HCT116 (cell line): Measurements from ENCODE around the gene LENG9. TPM values are rescaled to one million over a fixed set of nuclear protein-coding genes. Genes with fewer than 3 reads are reported as not detected.

ENCODE experiments used
- ATAC-seq: fragments of 200-7000 bp; cut with Tn5 transposase; 2 replicates; pipeline ENCODE4 v1.9.1; 2020; ENCODE audit warnings: mild to moderate bottlenecking, moderate library complexity
- BruUV-seq: library from RNA; stranded (reverse); fragments of 400-500 nt; replicated peaks from 2 replicates; lab custom pipeline; 2021; lab: Mats Ljungman, UMichigan
- CTCF ChIA-PET: fragments of 300-600 bp; sonication (Branson Sonifier 250); formaldehyde crosslinking; loops from one replicate; lab custom pipeline; 2021; ENCODE audit warnings: antibody characterized with exemption; lab: Charles Lee
- POLR2A ChIA-PET: fragments of 300-600, 350-600 bp; sonication (Branson Sonifier 250); formaldehyde crosslinking; loops from one replicate; lab custom pipeline; 2021; ENCODE audit warnings: antibody characterized with exemption; lab: Charles Lee
- RAD21 ChIA-PET, 2 experiments: fragments of 300-600 bp; sonication (Branson Sonifier 250); formaldehyde crosslinking; loops; one replicate each; lab custom pipeline; 2023; ENCODE audit warnings: low total read pairs in 2 of 2; ENCODE audit not compliant: uncharacterized antibody in 2 of 2, unreplicated experiment in 2 of 2, low non-redundant PET in 1 of 2; lab: Charles Lee
- DNase-seq: peaks from one replicate; pipeline ENCODE4 v3.0.0-alpha.2; 2010; ENCODE audit warnings: low read depth, low spot score
- H2AFZ ChIP-seq: fragments of 200-600 bp; shearing (Covaris generic), sonication (generic); 2 replicates; pipeline ENCODE4 v1.6.1; 2017; ENCODE audit warnings: low read depth, mixed run types, mixed read lengths, antibody characterized with exemption, low read length; ENCODE audit not compliant: poor library complexity, severe bottlenecking
- H3K27ac ChIP-seq: 2 replicates; pipeline ENCODE4 v1.5.1; 2012; ENCODE audit warnings: low read depth, low read length
- H3K27me3 ChIP-seq: fragments of 200-600 bp; sonication (generic); 2 replicates; pipeline ENCODE4 v1.6.1; 2016; ENCODE audit warnings: mixed run types, low read length, mixed read lengths; ENCODE audit not compliant: insufficient read depth
- H3K36me3 ChIP-seq, 2 experiments: fragments of 200-500 bp in 1 of 2; fragments of 200-600 bp in 1 of 2; sonication (Bioruptor generic) in 1 of 2; sonication (generic) in 1 of 2; 2 replicates each; pipeline versions ENCODE4 v1.5.1 to v1.6.1; 2014 to 2016; ENCODE audit warnings: low read length in 2 of 2, inconsistent platforms in 1 of 2, mixed read lengths in 1 of 2, mixed run types in 1 of 2; ENCODE audit not compliant: insufficient read depth in 2 of 2, control insufficient read depth in 1 of 2
- H3K4me1 ChIP-seq, 2 experiments: fragments of 200-600 bp in 1 of 2; sonication (generic) in 1 of 2; 2 replicates each; pipeline versions ENCODE4 v1.5.1 to v1.6.1; 2012 to 2017; ENCODE audit warnings: low read length in 2 of 2, inconsistent platforms in 1 of 2, mild to moderate bottlenecking in 1 of 2, mixed read lengths in 1 of 2, mixed run types in 1 of 2, moderate library complexity in 1 of 2; ENCODE audit not compliant: insufficient read depth in 2 of 2, control insufficient read depth in 1 of 2
- H3K4me2 ChIP-seq: fragments of 200-600 bp; sonication (generic); 2 replicates; pipeline ENCODE4 v1.6.1; 2017; ENCODE audit warnings: mixed run types, low read length, mixed read lengths
- H3K4me3 ChIP-seq, 2 experiments: fragments of 200-600 bp in 1 of 2; sonication (generic) in 1 of 2; replicated peaks in 1 of 2; 2 replicates each; pipeline ENCODE4 v1.5.1; 2011 to 2016; ENCODE audit warnings: low read length in 2 of 2, control low read depth in 1 of 2, low read depth in 1 of 2, mild to moderate bottlenecking in 1 of 2, mixed read lengths in 1 of 2, mixed run types in 1 of 2
- H3K79me2 ChIP-seq: fragments of 200-600 bp; sonication (generic); 2 replicates; pipeline ENCODE4 v1.6.1; 2017; ENCODE audit warnings: mild to moderate bottlenecking, mixed run types, low read length, moderate library complexity, mixed read lengths; ENCODE audit not compliant: insufficient read depth
- H3K9ac ChIP-seq: fragments of 200-600 bp; sonication (generic); 2 replicates; pipeline ENCODE4 v1.6.1; 2016; ENCODE audit warnings: low read length, mixed read lengths
- H3K9me2 ChIP-seq: fragments of 200-600 bp; sonication (generic), shearing (Covaris generic); 2 replicates; pipeline ENCODE4 v1.6.1; 2017; ENCODE audit warnings: mixed run types, mild to moderate bottlenecking, moderate library complexity; ENCODE audit not compliant: insufficient read depth
- H3K9me3 ChIP-seq, 2 experiments: fragments of 200-500 bp in 1 of 2; fragments of 200-600 bp in 1 of 2; sonication (Bioruptor generic) in 1 of 2; sonication (generic) in 1 of 2; 2 replicates each; pipeline ENCODE4 v1.6.1; 2014 to 2017; ENCODE audit warnings: low read length in 2 of 2, mixed read lengths in 2 of 2, inconsistent platforms in 1 of 2, low read depth in 1 of 2, mild to moderate bottlenecking in 1 of 2, mixed run types in 1 of 2, moderate library complexity in 1 of 2; ENCODE audit not compliant: control insufficient read depth in 1 of 2, insufficient read depth in 1 of 2
- H4K20me1 ChIP-seq: fragments of 200-600 bp; sonication (generic), shearing (Covaris generic); 2 replicates; pipeline ENCODE4 v1.6.1; 2017; ENCODE audit warnings: mixed run types, mild to moderate bottlenecking, moderate library complexity; ENCODE audit not compliant: insufficient read depth
- EGR1 ChIP-seq: IDR thresholded peaks from 2 replicates; pipeline ENCODE4 v1.6.1; 2012; ENCODE audit warnings: low read depth
- EZH2phosphoT487 ChIP-seq: fragments of 200-600 bp; IDR thresholded peaks from 2 replicates; pipeline ENCODE4 v1.6.1; 2018; ENCODE audit warnings: antibody characterized with exemption, borderline replicate concordance
- FOSL1 ChIP-seq: IDR thresholded peaks from 2 replicates; pipeline ENCODE4 v1.6.1; 2012; ENCODE audit warnings: low read depth
- SIN3A ChIP-seq: IDR thresholded peaks from 2 replicates; pipeline ENCODE4 v1.6.1; 2012; ENCODE audit warnings: low read depth
- TCF7L2 ChIP-seq: IDR thresholded peaks from 2 replicates; pipeline ENCODE4 v1.7.0; 2011; ENCODE audit warnings: borderline replicate concordance, inconsistent platforms; ENCODE audit not compliant: insufficient read depth, insufficient read length; ENCODE audit errors: extremely low read depth
- intact Hi-C: fragments of 100-400 bp; cut with micrococcal nuclease; formaldehyde crosslinking; loops from 2 replicates; pipeline ENCODE4 v1.10.0; 2022
- total RNA-seq: library from RNA; stranded (reverse); gene quantifications from one replicate; pipeline ENCODE4 v1.2.1, GENCODE V29; 2021; ENCODE audit not compliant: unreplicated experiment
- TF ChIP-seq, protein P1 (sequence below): IDR thresholded peaks from 2 replicates; pipeline ENCODE4 v1.6.1; 2012
- TF ChIP-seq, protein P2 (sequence below): IDR thresholded peaks from 2 replicates; pipeline ENCODE4 v1.6.1; 2012

Gene LENG9
- total RNA-seq, 1 experiment from 2014 or later = 9.0 TPM

GRCh38 chr19:54473071-54473891 is 9.7 kb upstream of the LENG9 start, which contains the start of gene CDC42EP5:
CDC42EP5 (minus strand) TSS chr19:54473296; CDS start chr19:54465547, 7,749 bp downstream.
- ChIA-PET POLR2A (interaction anchor here (0.6 to 1.5 kb wide), 2 partner anchors 10 to 12 kb away, joined by 3 to 9 read pairs; partner anchors contain the start of gene LENG9), CTCF (interaction anchor here (1.3 kb wide), 1 partner anchor 9 kb away, joined by 4 read pairs; no protein-coding TSS in a partner anchor), RAD21 (no interaction called here)
- Histone ChIP-seq H3K36me3 (no peaks in the 10 kb centered on the region), H3K9me2 (no peaks in the 10 kb centered on the region), H3K4me2 (peak within 1 kb of the TSS; percentile 49), H3K27ac (no peak within 1 kb of the TSS), H3K27me3 (no peaks in the 10 kb centered on the region), H3K9ac (no peak within 1 kb of the TSS), H4K20me1 (no peaks in the 10 kb centered on the region), H2AFZ (peak within 1 kb of the TSS; percentile 58), H3K9me3 (no peaks in the 10 kb centered on the region), H3K79me2 (no peaks in the 10 kb centered on the region), H3K4me1 (peaks cover 6 to 9% of the 10 kb centered on the region in 2 experiments; a peak in 3 of 4 replicates), H3K4me3 (no peak within 1 kb of the TSS)
- BruUV-seq = no TSS peak
- no peak for DNase-seq
- TF ChIP-seq, protein P1, sequence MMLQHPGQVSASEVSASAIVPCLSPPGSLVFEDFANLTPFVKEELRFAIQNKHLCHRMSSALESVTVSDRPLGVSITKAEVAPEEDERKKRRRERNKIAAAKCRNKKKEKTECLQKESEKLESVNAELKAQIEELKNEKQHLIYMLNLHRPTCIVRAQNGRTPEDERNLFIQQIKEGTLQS = no peak
- TF ChIP-seq FOSL1 = no peak
- TF ChIP-seq TCF7L2 = no peak
- TF ChIP-seq, protein P2, sequence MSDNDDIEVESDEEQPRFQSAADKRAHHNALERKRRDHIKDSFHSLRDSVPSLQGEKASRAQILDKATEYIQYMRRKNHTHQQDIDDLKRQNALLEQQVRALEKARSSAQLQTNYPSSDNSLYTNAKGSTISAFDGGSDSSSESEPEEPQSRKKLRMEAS = no peak
- no peak for TF ChIP-seq EZH2phosphoT487
- no peak; the same call in 1 of the 2 replicates for TF ChIP-seq EGR1
- TF ChIP-seq SIN3A = no peak
- intact Hi-C loops = no loop called here
- peak; percentile 79 for ATAC-seq
